NCI-H1105 (cell line): ENCODE measurements around the gene VOPP1.

Source experiments
- DNase-seq: peaks from one replicate; lab custom pipeline; 2025; lab: John Stamatoyannopoulos, UW

The VOPP1 gene

GRCh38 chr7:55432939-55433784 is 139.1 kb downstream of the VOPP1 start:
- DNase-seq: peak; percentile 14

- DNase-seq: no peak
Observed at GRCh38 chr7:55432506-55432905, 139.8 kb downstream of the VOPP1 start.

GRCh38 chr7:55431898-55432297 is 140.4 kb downstream of the VOPP1 start:
- DNase-seq: no peak

GRCh38 chr7:55429835-55430499 is 142.3 kb downstream of the VOPP1 start:
- no peak for DNase-seq

- DNase-seq: peak; percentile 67
Observed at GRCh38 chr7:55427800-55428199, 144.5 kb downstream of the VOPP1 start.

GRCh38 chr7:55427342-55427741 is 145.0 kb downstream of the VOPP1 start:
- no peak for DNase-seq

- DNase-seq: no peak
Observed at GRCh38 chr7:55426676-55427075, 145.6 kb downstream of the VOPP1 start.

GRCh38 chr7:55425141-55425752 is 147.1 kb downstream of the VOPP1 start:
- DNase-seq: no peak

GRCh38 chr7:55423891-55424290 is 148.4 kb downstream of the VOPP1 start:
- no peak for DNase-seq

GRCh38 chr7:55423277-55423711 is 149.0 kb downstream of the VOPP1 start:
- DNase-seq: no peak
